Cerebellar cortex (tissue), 1 donor: Measurements from ENCODE around the gene COX6A2.

Experiments used
- DNase-seq: peaks from one replicate; pipeline ENCODE4 v3.0.0-alpha.2; 2015; ENCODE audit warnings: low spot score

Gene COX6A2

GRCh38 chr16:31410082-31410481 is 18.1 kb downstream of the COX6A2 start:
- DNase-seq, result no peak

- no peak for DNase-seq
These were observed 18.7 kb downstream of the COX6A2 start for GRCh38 chr16:31409433-31409832.

GRCh38 chr16:31407406-31407805 is 20.8 kb downstream of the COX6A2 start:
- no peak for DNase-seq

DNA sequence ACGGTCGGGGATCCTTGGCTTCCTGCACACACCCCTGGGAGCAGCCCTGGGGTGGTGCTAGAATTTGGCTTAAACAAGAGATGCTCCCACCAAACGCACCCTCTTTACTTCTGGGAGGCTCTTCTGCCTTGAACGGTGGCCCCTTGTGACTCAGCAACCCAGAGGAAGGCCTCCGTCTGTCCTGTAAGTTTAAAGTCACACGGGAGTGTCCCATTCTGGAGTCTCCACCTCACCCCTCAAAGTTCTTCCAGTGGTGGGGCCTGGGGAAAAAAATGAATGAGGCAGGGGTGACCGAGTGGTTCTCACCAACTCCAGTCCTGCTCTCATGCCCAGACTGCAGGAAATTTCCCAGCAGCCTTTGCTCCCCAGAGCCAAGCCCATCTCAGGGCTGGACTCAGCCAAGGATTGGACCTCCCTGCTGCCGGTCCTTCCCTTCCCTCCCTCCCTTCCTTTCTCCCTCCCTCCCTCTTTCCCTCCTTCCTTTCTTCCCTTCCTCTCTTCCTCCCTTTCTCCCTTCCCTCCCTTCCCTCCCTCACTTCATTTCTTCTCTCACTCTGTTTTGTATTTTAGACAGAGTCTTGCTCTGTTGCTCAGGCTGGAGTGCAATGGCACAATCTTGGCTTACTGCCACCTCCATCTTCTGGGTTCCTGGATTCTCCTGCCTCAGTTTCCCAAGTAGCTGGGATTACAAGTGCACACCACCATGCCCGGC is 23.7 kb downstream of the COX6A2 start:
- DNase-seq, result no peak

- no peak for DNase-seq
These were observed 24.4 kb downstream of the COX6A2 start for GRCh38 chr16:31403590-31404352.

DNA sequence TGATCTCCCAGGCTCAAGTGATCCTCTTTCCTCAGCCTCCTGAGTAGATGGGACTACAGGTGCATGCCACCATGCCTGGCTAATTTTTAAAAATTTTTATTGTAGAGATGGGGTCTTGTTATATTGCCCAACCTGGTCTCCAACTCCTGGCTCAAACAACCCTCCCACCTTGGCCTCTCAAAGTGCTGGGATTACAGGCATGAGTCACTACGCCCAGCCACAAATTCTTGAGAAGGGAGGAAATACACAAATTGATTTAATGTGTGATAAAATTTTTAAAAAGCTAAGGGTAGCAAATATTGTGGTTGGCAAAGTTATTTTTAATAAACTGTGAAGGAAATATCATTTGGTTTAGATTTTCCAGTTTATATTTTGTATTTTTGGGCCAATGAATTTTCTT is 25.5 kb downstream of the COX6A2 start:
- DNase-seq, result no peak

GRCh38 chr16:31401436-31401835 is 26.7 kb downstream of the COX6A2 start:
- no peak for DNase-seq

- no peak for DNase-seq
These were observed 28.0 kb downstream of the COX6A2 start for GRCh38 chr16:31400191-31400590.

GRCh38 chr16:31397701-31398100 is 30.5 kb downstream of the COX6A2 start:
- DNase-seq, result no peak

DNA sequence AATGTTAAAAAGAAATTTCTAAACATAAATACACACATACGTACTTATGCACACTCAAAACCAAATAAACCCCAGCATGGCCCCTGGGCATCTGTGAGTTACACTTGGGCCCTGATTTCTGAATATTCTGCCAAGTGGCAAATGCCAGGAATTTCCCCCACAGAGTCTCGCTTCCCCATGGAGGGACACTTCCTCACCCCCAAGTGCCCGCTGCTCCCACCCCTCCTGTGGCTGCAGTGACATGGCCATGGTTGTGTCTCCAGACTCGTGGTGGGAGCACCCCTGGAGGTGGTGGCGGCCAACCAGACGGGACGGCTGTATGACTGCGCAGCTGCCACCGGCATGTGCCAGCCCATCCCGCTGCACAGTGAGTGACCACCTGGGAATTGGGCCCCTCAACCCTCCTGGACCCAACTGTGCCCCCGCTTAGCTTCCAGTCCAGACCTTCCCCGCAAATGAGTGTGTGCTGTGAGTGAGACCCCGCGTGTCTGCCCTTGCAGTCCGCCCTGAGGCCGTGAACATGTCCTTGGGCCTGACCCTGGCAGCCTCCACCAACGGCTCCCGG is 31.0 kb downstream of the COX6A2 start:
- no peak for DNase-seq

DNA sequence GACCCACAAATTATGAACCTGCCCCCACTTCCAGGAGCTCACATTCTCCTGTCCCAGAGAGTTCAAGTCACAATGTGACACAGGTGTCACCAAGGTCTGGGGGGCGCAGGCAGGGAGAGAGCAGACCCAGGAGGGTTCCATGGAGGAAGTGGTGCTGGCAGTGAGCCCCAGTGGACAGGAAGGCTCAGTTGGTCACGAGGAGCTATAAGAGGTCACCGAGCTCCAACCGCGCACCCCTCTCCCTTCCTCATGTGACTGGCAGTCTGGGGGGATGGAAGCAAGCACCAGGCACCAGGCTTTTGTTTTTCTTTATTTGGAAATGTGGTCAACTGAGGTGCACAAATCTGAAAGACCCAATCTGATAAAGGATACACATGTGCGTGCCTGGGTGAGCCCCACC is 32.5 kb downstream of the COX6A2 start:
- no peak for DNase-seq

- DNase-seq, result no peak
These were observed 35.1 kb downstream of the COX6A2 start, which contains the start of gene ITGAD for GRCh38 chr16:31393056-31393455. Gene ITGAD (plus strand): TSS chr16:31393335. CDS start chr16:31393361, 26 bp downstream.

DNA sequence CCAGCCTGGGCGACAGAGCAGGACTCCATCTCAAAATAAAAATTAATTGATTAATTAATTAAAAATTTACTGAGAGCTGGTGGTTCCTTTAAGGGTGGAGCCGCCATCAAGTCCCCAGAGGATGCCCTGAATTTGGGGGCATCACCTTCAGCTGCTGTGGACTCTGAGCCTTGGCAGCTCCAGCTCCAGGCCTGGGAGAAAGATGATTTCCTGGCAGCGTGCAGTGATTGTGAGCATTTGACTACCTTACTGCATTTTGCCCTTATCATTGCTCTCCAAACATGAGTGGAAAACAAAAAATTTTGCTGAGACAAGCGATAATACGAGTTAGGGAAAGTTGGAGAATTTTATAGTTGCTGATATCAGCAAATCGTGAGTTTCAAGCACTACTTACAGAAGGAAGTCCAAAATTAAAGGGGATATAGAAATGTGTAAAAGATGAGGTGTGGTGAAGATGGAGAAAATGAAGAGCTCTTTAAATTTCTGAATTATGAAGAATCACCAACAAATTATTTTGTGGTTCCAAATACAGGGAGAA is 37.6 kb downstream of the COX6A2 start:
- no peak for DNase-seq

DNA sequence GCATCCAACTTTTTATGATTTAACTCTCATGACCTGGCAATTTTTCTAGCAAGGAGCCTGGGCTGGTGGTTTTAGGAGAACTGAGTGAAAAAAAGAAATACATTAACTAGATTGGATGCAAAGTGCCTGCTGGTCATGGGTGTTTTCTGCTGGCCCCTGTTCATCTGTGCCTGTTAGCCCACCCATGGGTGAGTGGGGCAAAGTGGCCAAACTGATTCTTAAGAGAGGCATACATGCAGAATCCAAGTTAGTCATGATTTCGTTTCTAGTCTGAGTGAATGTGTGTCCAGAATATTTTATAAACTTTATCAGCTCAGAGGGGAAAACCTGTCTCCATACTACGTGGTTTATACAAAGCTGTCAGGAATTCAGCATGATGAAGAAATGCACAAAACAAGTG is 39.6 kb downstream of the COX6A2 start:
- DNase-seq, result no peak

DNA sequence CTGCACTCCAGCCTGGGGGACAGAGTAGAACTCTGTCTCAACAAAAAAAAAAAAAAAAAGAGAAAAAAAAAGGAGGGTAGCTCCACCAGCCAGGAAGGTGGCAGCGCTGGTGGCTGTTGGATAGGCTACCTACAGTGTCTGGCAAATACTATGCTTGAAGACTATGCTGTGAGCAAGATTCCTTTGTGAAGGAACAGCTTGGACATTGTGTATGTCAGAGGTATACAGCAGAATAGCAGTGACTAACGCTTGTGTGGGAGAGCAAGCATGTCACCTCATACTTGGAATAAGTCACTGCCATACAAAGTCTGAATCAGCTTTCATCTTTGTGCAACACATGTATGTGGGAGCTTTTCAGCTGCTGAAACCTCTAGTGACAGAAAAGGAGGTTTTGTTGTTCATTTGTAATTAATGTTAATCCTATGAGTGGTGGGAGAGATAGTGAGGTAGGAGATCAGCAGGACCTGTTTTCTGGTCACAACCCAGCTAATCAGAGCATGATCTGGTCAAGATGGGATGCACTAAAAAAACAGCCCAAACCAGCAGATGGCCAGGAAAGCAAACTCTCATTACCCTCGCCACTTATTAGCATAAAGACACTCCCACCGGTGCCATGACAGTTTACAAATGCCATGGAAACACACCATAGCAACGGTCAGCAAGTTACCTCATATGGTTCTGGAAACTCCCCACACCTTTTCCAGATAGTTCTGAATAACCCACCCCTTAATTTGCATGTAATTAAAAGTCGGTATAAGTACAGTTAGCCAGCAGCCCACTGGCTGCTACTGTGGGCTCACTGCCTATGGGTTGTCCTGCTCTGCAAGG is 41.8 kb downstream of the COX6A2 start:
- peak; percentile 50 for DNase-seq

- DNase-seq, result no peak
These were observed 42.5 kb downstream of the COX6A2 start for GRCh38 chr16:31385680-31386079.

- peak; percentile 36 for DNase-seq
These were observed 45.5 kb downstream of the COX6A2 start for GRCh38 chr16:31382485-31383161.

GRCh38 chr16:31380201-31380600 is 48.0 kb downstream of the COX6A2 start:
- no peak for DNase-seq
